ENCODE results near the gene TXNDC12.

DNA sequence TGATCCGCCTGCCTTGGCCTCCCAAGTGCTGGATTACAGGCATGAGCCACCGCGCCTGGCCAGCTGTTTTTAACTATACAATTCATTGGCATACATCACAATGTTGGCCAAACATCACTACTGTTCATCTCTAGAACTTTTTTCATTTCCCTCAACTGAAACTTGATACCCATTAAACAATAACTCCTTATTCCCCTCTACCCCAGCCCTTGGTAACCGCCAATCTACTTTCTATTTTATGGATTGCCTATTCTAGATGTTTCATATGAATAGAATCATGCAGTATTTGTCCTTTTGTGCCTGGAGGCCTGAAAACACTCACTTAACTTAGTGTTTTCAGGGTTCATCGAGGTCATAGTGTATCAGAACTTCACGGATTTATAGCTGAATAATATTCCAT lies 17.3 kb upstream of the TXNDC12 start:
- TF ChIP-seq, protein P1, sequence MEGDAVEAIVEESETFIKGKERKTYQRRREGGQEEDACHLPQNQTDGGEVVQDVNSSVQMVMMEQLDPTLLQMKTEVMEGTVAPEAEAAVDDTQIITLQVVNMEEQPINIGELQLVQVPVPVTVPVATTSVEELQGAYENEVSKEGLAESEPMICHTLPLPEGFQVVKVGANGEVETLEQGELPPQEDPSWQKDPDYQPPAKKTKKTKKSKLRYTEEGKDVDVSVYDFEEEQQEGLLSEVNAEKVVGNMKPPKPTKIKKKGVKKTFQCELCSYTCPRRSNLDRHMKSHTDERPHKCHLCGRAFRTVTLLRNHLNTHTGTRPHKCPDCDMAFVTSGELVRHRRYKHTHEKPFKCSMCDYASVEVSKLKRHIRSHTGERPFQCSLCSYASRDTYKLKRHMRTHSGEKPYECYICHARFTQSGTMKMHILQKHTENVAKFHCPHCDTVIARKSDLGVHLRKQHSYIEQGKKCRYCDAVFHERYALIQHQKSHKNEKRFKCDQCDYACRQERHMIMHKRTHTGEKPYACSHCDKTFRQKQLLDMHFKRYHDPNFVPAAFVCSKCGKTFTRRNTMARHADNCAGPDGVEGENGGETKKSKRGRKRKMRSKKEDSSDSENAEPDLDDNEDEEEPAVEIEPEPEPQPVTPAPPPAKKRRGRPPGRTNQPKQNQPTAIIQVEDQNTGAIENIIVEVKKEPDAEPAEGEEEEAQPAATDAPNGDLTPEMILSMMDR (IDR thresholded peaks at IDR 0.05; ENCODE audit: low read length), result no peak
- no peak for TF ChIP-seq EZH2 (optimal IDR thresholded peaks at IDR 0.05; ENCODE audit: low read depth, low read length)

All from MM.1S (cell line).